Neural progenitor cell (in vitro differentiated cells): ENCODE data around the gene FAIM2. TPM values are rescaled to one million over a fixed set of nuclear protein-coding genes. Genes with fewer than 3 reads are reported as not detected.

ENCODE experiments used
- DNase-seq: peaks from one replicate; pipeline ENCODE4 v3.0.0-alpha.2; 2016; ENCODE audit warnings: low spot score
- H2AFZ ChIP-seq: fragments of 200-600 bp; sonication (generic); replicated peaks from 2 replicates; pipeline ENCODE4 v1.6.1; 2016; ENCODE audit warnings: antibody characterized with exemption
- H3F3A ChIP-seq: fragments of 200-600 bp; sonication (generic); 2 replicates; pipeline ENCODE4 v1.6.1; 2016; ENCODE audit warnings: antibody characterized with exemption, low read depth
- H3K27ac ChIP-seq: fragments of 200-600 bp; sonication (generic); 2 replicates; pipeline ENCODE4 v1.5.1; 2016; ENCODE audit warnings: mild to moderate bottlenecking
- H3K27me3 ChIP-seq: fragments of 200-600 bp; sonication (generic); 2 replicates; pipeline ENCODE4 v1.6.1; 2016; ENCODE audit warnings: mild to moderate bottlenecking, moderate library complexity
- H3K36me3 ChIP-seq: fragments of 200-600 bp; sonication (generic); 2 replicates; pipeline ENCODE4 v1.5.1; 2016
- H3K4me1 ChIP-seq: fragments of 200-600 bp; sonication (generic); 2 replicates; pipeline ENCODE4 v1.6.1; 2016; ENCODE audit warnings: mixed run types
- H3K4me2 ChIP-seq: fragments of 200-600 bp; sonication (generic); 2 replicates; pipeline ENCODE4 v1.6.1; 2016
- H3K4me3 ChIP-seq: fragments of 200-600 bp; sonication (generic); 2 replicates; pipeline ENCODE4 v1.5.1; 2016
- H3K79me2 ChIP-seq: fragments of 200-600 bp; sonication (generic); 2 replicates; pipeline ENCODE4 v1.6.1; 2016; ENCODE audit warnings: low read depth
- H3K9ac ChIP-seq: fragments of 200-600 bp; sonication (generic); 2 replicates; pipeline ENCODE4 v1.6.1; 2016
- H3K9me3 ChIP-seq: fragments of 200-600 bp; sonication (generic); 2 replicates; pipeline ENCODE4 v1.5.1; 2016; ENCODE audit warnings: low read depth
- H4K20me1 ChIP-seq: fragments of 200-600 bp; sonication (generic); 2 replicates; pipeline ENCODE4 v1.6.1; 2016; ENCODE audit warnings: low read depth
- H3K27ac Mint-ChIP-seq: 3 replicates; pipeline ENCODE4 v1.8.0; 2021; ENCODE audit warnings: mixed read lengths
- H3K27me3 Mint-ChIP-seq: 2 replicates; pipeline ENCODE4 v1.8.0; 2022; ENCODE audit warnings: low read depth, mild to moderate bottlenecking, inconsistent platforms, moderate library complexity, mixed read lengths; ENCODE audit not compliant: insufficient read depth
- H3K36me3 Mint-ChIP-seq: 3 replicates; pipeline ENCODE4 v1.8.0; 2021; ENCODE audit warnings: mixed read lengths
- H3K4me1 Mint-ChIP-seq: 3 replicates; pipeline ENCODE4 v1.8.0; 2021; ENCODE audit warnings: mixed read lengths
- H3K4me3 Mint-ChIP-seq: 3 replicates; pipeline ENCODE4 v1.8.0; 2021; ENCODE audit warnings: mild to moderate bottlenecking, moderate library complexity, mixed read lengths
- H3K9me3 Mint-ChIP-seq: 3 replicates; pipeline ENCODE4 v1.8.0; 2020; ENCODE audit warnings: mixed read lengths
- EZH2 ChIP-seq: fragments of 200-600 bp; sonication (generic); IDR thresholded peaks from 2 replicates; pipeline ENCODE4 v1.6.1; 2017; ENCODE audit warnings: antibody characterized with exemption, mild to moderate bottlenecking, moderate library complexity
- EZH2phosphoT487 ChIP-seq: fragments of 200-600 bp; sonication (generic); IDR thresholded peaks from 2 replicates; pipeline ENCODE4 v1.6.1; 2017; ENCODE audit warnings: antibody characterized with exemption
- total RNA-seq: library from RNA; depleted of rRNA; stranded (reverse); fragments of >200 nt; gene quantifications from 2 replicates; pipeline ENCODE4 v1.2.3, GENCODE V29; 2015; ENCODE audit warnings: low replicate concordance
- TF ChIP-seq, protein P1 (sequence below): fragments of 200-600 bp; sonication (generic); IDR thresholded peaks from 2 replicates; pipeline ENCODE4 v1.5.1; 2017; ENCODE audit warnings: antibody characterized with exemption, mild to moderate bottlenecking

The FAIM2 gene
- total RNA-seq, 1 donor from 2014 or later = 0.39 TPM

DNA sequence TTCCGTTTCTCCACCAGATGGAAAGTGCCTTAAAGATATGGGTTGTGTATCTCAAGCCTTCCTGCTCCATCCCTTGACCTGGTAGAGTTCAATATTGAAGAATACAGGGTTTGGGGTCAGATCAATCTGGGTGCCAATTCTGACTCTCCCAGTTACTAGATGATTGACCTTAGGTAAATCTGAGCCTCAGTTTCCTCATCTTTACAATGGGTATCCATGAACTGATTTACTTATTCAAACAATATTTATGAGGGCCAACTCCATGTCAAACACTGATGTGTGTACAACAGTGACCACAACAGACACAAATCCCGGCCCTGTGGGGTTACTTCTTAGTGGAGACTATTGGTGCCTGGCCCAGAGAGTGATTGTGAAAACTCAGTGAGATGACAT, 7.5 kb upstream of the FAIM2 start:
- no peaks in the 10 kb centered on the region for H3K27me3 ChIP-seq
- peaks cover 8% of the 10 kb centered on the region for H3F3A ChIP-seq
- Mint-ChIP-seq H3K4me1 (peaks cover 47% of the 10 kb centered on the region), H3K27me3 (peaks cover 13% of the 10 kb centered on the region), H3K27ac (no peak overlapping the region), H3K4me3 (peak overlapping the region; percentile 57), H3K9me3 (no peaks in the 10 kb centered on the region), H3K36me3 (no peaks in the 10 kb centered on the region)
- no peak overlapping the region for H3K4me2 ChIP-seq
- no peaks in the 10 kb centered on the region for H3K79me2 ChIP-seq
- DNase-seq = no peak
- no peaks in the 10 kb centered on the region for H3K36me3 ChIP-seq
- no peak for TF ChIP-seq EZH2
- TF ChIP-seq, protein P1, sequence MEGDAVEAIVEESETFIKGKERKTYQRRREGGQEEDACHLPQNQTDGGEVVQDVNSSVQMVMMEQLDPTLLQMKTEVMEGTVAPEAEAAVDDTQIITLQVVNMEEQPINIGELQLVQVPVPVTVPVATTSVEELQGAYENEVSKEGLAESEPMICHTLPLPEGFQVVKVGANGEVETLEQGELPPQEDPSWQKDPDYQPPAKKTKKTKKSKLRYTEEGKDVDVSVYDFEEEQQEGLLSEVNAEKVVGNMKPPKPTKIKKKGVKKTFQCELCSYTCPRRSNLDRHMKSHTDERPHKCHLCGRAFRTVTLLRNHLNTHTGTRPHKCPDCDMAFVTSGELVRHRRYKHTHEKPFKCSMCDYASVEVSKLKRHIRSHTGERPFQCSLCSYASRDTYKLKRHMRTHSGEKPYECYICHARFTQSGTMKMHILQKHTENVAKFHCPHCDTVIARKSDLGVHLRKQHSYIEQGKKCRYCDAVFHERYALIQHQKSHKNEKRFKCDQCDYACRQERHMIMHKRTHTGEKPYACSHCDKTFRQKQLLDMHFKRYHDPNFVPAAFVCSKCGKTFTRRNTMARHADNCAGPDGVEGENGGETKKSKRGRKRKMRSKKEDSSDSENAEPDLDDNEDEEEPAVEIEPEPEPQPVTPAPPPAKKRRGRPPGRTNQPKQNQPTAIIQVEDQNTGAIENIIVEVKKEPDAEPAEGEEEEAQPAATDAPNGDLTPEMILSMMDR = no peak
- no peak for TF ChIP-seq EZH2phosphoT487
- no peaks in the 10 kb centered on the region for H3K9me3 ChIP-seq
- no peak overlapping the region for H3K27ac ChIP-seq
- H3K9ac ChIP-seq = no peak overlapping the region
- no peaks in the 10 kb centered on the region for H4K20me1 ChIP-seq
- peaks cover 16% of the 10 kb centered on the region for H3K4me1 ChIP-seq
- no peak overlapping the region for H3K4me3 ChIP-seq
- no peak overlapping the region for H2AFZ ChIP-seq

DNA sequence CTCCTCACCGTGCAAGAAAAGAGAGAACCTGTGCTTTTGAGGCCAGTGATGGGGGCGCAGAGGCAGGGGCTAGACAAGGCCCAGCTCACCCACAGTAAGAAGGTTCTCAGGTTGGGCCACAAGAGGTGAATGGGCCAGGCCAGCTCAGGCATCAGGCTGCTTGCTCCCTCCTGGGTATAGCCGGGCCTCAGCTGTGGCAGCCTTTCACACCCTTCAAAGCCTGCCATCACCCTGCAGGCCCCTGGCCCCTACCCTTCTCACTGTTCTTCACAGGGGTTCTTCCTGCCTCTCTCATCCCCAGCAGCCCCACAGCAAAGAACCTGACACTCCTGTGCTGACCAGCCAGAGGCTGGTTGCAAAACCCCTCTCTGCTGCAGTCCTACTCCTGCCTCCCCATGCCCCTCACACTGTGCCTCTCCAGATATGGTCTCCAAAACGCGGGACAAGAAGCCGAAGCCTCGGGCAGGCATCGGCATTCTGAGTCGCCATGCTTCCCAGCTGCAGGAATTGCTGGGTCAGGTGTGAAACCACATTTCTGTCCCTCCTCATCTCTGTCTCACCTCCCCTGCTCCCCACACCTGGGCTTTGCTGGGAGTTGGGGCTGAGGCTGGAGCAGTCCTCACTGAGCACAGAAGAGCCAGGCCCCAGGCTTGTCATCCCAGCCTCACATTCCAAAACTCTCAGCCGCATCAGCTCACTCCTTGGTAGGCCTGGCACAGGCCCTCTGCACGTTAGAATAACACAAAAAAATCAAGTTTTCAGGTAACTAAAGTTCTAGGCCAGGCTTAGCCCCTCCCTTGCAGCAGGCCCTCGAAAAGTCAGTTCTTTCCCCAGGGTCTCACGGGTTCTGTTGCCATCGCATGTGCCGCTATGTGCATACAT, 6.9 kb upstream of the FAIM2 start:
- H3K4me3 Mint-ChIP-seq = peak overlapping the region; percentile 57
- Histone ChIP-seq H3K79me2 (no peaks in the 10 kb centered on the region), H3K9me3 (no peaks in the 10 kb centered on the region), H3K36me3 (no peaks in the 10 kb centered on the region), H3K27me3 (no peaks in the 10 kb centered on the region), H3K9ac (no peak overlapping the region), H2AFZ (no peak overlapping the region), H3K4me2 (no peak overlapping the region), H3K4me1 (peaks cover 16% of the 10 kb centered on the region), H4K20me1 (no peaks in the 10 kb centered on the region), H3F3A (peaks cover 8% of the 10 kb centered on the region), H3K27ac (no peak overlapping the region), H3K4me3 (no peak overlapping the region)
- no peak for DNase-seq
- peak overlapping the region; percentile 64 for H3K27ac Mint-ChIP-seq
- TF ChIP-seq, protein P1 = no peak
- TF ChIP-seq EZH2phosphoT487 (no peak), EZH2 (no peak)
- H3K36me3 Mint-ChIP-seq = no peaks in the 10 kb centered on the region
- peaks cover 13% of the 10 kb centered on the region for H3K27me3 Mint-ChIP-seq
- H3K9me3 Mint-ChIP-seq = no peaks in the 10 kb centered on the region
- peaks cover 47% of the 10 kb centered on the region for H3K4me1 Mint-ChIP-seq

DNA sequence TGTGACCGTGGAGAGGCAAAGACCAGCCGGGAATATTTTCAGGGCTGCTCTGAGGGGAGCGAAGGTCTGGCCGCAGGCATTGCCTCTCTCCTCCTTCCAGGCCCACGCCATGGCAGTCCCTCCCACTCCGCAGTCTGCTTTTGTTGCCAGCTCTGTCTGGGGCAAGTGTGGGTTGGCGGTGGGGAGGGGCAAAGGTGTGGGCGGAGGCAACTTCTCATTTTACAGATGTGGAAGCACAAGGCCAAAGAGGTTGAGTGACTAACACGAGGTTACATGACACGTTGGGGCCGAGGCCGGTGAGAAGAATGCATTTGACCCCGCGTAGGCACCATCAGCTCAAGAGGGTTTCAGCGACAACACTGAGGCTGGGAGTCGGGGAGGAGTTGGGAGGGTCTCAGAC, 6.1 kb upstream of the FAIM2 start:
- peaks cover 8% of the 10 kb centered on the region for H3F3A ChIP-seq
- H3K79me2 ChIP-seq = no peaks in the 10 kb centered on the region
- H3K4me2 ChIP-seq = no peak overlapping the region
- H3K36me3 Mint-ChIP-seq = no peaks in the 10 kb centered on the region
- H3K4me3 Mint-ChIP-seq = peak overlapping the region; percentile 33
- H3K4me1 Mint-ChIP-seq = peaks cover 47% of the 10 kb centered on the region
- H4K20me1 ChIP-seq = no peaks in the 10 kb centered on the region
- no peak overlapping the region for H2AFZ ChIP-seq
- H3K9me3 ChIP-seq = no peaks in the 10 kb centered on the region
- peak; percentile 65 for DNase-seq
- H3K4me1 ChIP-seq = peaks cover 16% of the 10 kb centered on the region
- H3K36me3 ChIP-seq = no peaks in the 10 kb centered on the region
- no peak overlapping the region for H3K27ac ChIP-seq
- H3K27me3 ChIP-seq = peaks cover 3% of the 10 kb centered on the region
- TF ChIP-seq, protein P1 = no peak
- no peak overlapping the region for H3K9ac ChIP-seq
- no peak overlapping the region for H3K4me3 ChIP-seq
- peaks cover 13% of the 10 kb centered on the region for H3K27me3 Mint-ChIP-seq
- peak overlapping the region; percentile 64 for H3K27ac Mint-ChIP-seq
- no peaks in the 10 kb centered on the region for H3K9me3 Mint-ChIP-seq
